Mesenchymal stem cell (in vitro differentiated cells and primary cell): ENCODE measurements around the gene P3H4.

Experiments used
- DNase-seq: peaks from one replicate; pipeline ENCODE4 v3.0.0-alpha.2; 2013
- H2AFZ ChIP-seq: one replicate; pipeline ENCODE4 v1.6.1; 2013; ENCODE audit warnings: low read depth, mild to moderate bottlenecking, control low read depth, inconsistent platforms, low read length, moderate library complexity
- H2AK5ac ChIP-seq: 2 replicates; pipeline ENCODE4 v1.6.1; 2013; ENCODE audit warnings: low read length, moderate library complexity, mild to moderate bottlenecking, inconsistent platforms; ENCODE audit not compliant: severe bottlenecking
- H2BK120ac ChIP-seq: one replicate; pipeline ENCODE4 v1.6.1; 2013; ENCODE audit warnings: low read depth, mild to moderate bottlenecking, inconsistent platforms, low read length, moderate library complexity
- H2BK12ac ChIP-seq, 2 experiments: one replicate each; pipeline ENCODE4 v1.6.1; 2013; ENCODE audit warnings: inconsistent platforms in 2 of 2, low read length in 2 of 2, mild to moderate bottlenecking in 2 of 2, moderate library complexity in 2 of 2, control low read depth in 1 of 2
- H2BK15ac ChIP-seq: one replicate; pipeline ENCODE4 v1.6.1; 2013; ENCODE audit warnings: mild to moderate bottlenecking, low read depth, inconsistent platforms; ENCODE audit not compliant: poor library complexity, severe bottlenecking
- H2BK5ac ChIP-seq: 2 replicates; pipeline ENCODE4 v1.6.1; 2013; ENCODE audit warnings: low read depth, mild to moderate bottlenecking, low read length, control low read depth, inconsistent platforms; ENCODE audit not compliant: poor library complexity, severe bottlenecking
- H3K14ac ChIP-seq, 2 experiments: one replicate each; pipeline ENCODE4 v1.6.1; 2013; ENCODE audit warnings: inconsistent platforms in 2 of 2, low read length in 2 of 2, control low read depth in 1 of 2, mild to moderate bottlenecking in 1 of 2, moderate library complexity in 1 of 2
- H3K18ac ChIP-seq, 2 experiments: one replicate each; pipeline ENCODE4 v1.6.1; 2013; ENCODE audit warnings: inconsistent platforms in 2 of 2, low read length in 2 of 2, control low read depth in 1 of 2, low read depth in 1 of 2, mild to moderate bottlenecking in 1 of 2
- H3K23ac ChIP-seq, 2 experiments: one replicate each; pipeline ENCODE4 v1.6.1; 2013; ENCODE audit warnings: inconsistent platforms in 2 of 2, low read length in 2 of 2, mild to moderate bottlenecking in 2 of 2, moderate library complexity in 2 of 2, control low read depth in 1 of 2
- H3K27ac ChIP-seq: 2 replicates; pipeline ENCODE4 v1.5.1; 2013; ENCODE audit warnings: mild to moderate bottlenecking, moderate library complexity, low read length, control low read depth, inconsistent platforms; ENCODE audit not compliant: poor library complexity, severe bottlenecking
- H3K27me3 ChIP-seq, 2 experiments: 2 replicates each; pipeline versions ENCODE4 v1.6.1 to v1.7.0; 2013; ENCODE audit warnings: low read length in 2 of 2, mild to moderate bottlenecking in 2 of 2, moderate library complexity in 2 of 2, control low read depth in 1 of 2, inconsistent platforms in 1 of 2; ENCODE audit not compliant: control insufficient read depth in 1 of 2, insufficient read depth in 1 of 2
- H3K36me3 ChIP-seq, 2 experiments: 2 replicates each; pipeline versions ENCODE4 v1.6.1 to v1.7.0; 2013; ENCODE audit warnings: low read length in 2 of 2, control low read depth in 1 of 2, inconsistent platforms in 1 of 2, low read depth in 1 of 2, mild to moderate bottlenecking in 1 of 2; ENCODE audit not compliant: insufficient read depth in 2 of 2, control insufficient read depth in 1 of 2
- H3K4ac ChIP-seq, 2 experiments: one replicate each; pipeline ENCODE4 v1.6.1; 2013; ENCODE audit warnings: inconsistent platforms in 2 of 2, low read length in 2 of 2, mild to moderate bottlenecking in 2 of 2, moderate library complexity in 2 of 2, control low read depth in 1 of 2, low read depth in 1 of 2
- H3K4me1 ChIP-seq: 2 replicates; pipeline ENCODE4 v1.6.1; 2013; ENCODE audit warnings: low read depth, low read length, control low read depth; ENCODE audit not compliant: control insufficient read depth, insufficient read depth
- H3K4me2 ChIP-seq: 2 replicates; pipeline ENCODE4 v1.6.1; 2013; ENCODE audit warnings: low read length, mild to moderate bottlenecking, inconsistent platforms; ENCODE audit not compliant: poor library complexity, severe bottlenecking
- H3K4me3 ChIP-seq, 2 experiments: 2 replicates each; pipeline versions ENCODE4 v1.5.1 to v1.7.0; 2013; ENCODE audit warnings: low read length in 2 of 2, mild to moderate bottlenecking in 2 of 2, control low read depth in 1 of 2, low read depth in 1 of 2; ENCODE audit not compliant: insufficient read depth in 1 of 2
- H3K79me1 ChIP-seq: replicated peaks from 2 replicates; pipeline ENCODE4 v1.6.1; 2013; ENCODE audit warnings: mild to moderate bottlenecking, control low read depth, low read length, inconsistent platforms; ENCODE audit not compliant: poor library complexity, severe bottlenecking
- H3K9ac ChIP-seq: 2 replicates; pipeline ENCODE4 v1.7.0; 2013; ENCODE audit warnings: mild to moderate bottlenecking, low read length, moderate library complexity
- H3K9me3 ChIP-seq: 2 replicates; pipeline ENCODE4 v1.7.0; 2013; ENCODE audit warnings: mild to moderate bottlenecking, low read length; ENCODE audit not compliant: control insufficient read depth
- H4K8ac ChIP-seq: one replicate; pipeline ENCODE4 v1.6.1; 2013; ENCODE audit warnings: inconsistent platforms, mild to moderate bottlenecking, low read length, moderate library complexity
- H4K91ac ChIP-seq: one replicate; pipeline ENCODE4 v1.6.1; 2013; ENCODE audit warnings: mild to moderate bottlenecking, low read length, inconsistent platforms
- WGBS: methylation state at CpG from one replicate; pipeline ENCODE4 v1.1.7; 2013; ENCODE audit warnings: mixed read lengths; 5-methylcytosine and 5-hydroxymethylcytosine counted together

The P3H4 gene

GRCh38 chr17:41785859-41786226, 25.9 kb downstream of the P3H4 start:
- under 1% methylated on average over 22 of the region's 22 CpGs for WGBS
- no peak overlapping the region for H2AFZ ChIP-seq

GRCh38 chr17:41785091-41785858, 26.5 kb downstream of the P3H4 start:
- peak overlapping the region; percentile 88 for H3K27ac ChIP-seq
- H3K9me3 ChIP-seq, result no peaks in the 10 kb centered on the region
- H2BK15ac ChIP-seq, result peak overlapping the region; percentile 91
- H3K4me3 ChIP-seq, result peak overlapping the region; percentile 71 to 96
- H3K79me1 ChIP-seq, result no peaks in the 10 kb centered on the region
- peaks cover 0 to 39% of the 10 kb centered on the region in 2 experiments for H3K27me3 ChIP-seq
- H3K23ac ChIP-seq, result peak overlapping the region in 1 of 2 experiments; percentile 81
- H3K36me3 ChIP-seq, result peaks cover 0 to 26% of the 10 kb centered on the region in 2 experiments
- peak overlapping the region; percentile 94 for H2AK5ac ChIP-seq
- H2AFZ ChIP-seq, result no peak overlapping the region
- H2BK120ac ChIP-seq, result peak overlapping the region; percentile 71
- H3K18ac ChIP-seq, result peak overlapping the region; percentile 82 to 96
- H3K14ac ChIP-seq, result peak overlapping the region in 1 of 2 experiments; percentile 95
- H4K8ac ChIP-seq, result peak overlapping the region; percentile 79
- peak overlapping the region; percentile 90 for H2BK5ac ChIP-seq
- peak overlapping the region; percentile 87 for H3K4me2 ChIP-seq
- H3K4me1 ChIP-seq, result peaks cover 24% of the 10 kb centered on the region
- peak overlapping the region; percentile 46 to 98 for H3K4ac ChIP-seq
- H2BK12ac ChIP-seq, result no peak overlapping the region
- peak; percentile 54 for DNase-seq
- peak overlapping the region; percentile 36 for H3K9ac ChIP-seq
- WGBS, result 0% methylated on average over 10 of the region's 13 CpGs
- peak overlapping the region; percentile 79 for H4K91ac ChIP-seq

More at GRCh38 chr17:41785859-41786226, 25.9 kb downstream of the P3H4 start:
- Histone ChIP-seq H3K4ac (peak overlapping the region; percentile 61 to 98), H4K91ac (peak overlapping the region; percentile 79), H2AK5ac (peak overlapping the region; percentile 94), H3K18ac (peak overlapping the region; percentile 78 to 96), H3K4me3 (peak overlapping the region; percentile 71 to 96), H3K27me3 (peaks cover 0 to 39% of the 10 kb centered on the region in 2 experiments), H2BK5ac (peak overlapping the region; percentile 89), H3K9ac (peak overlapping the region; percentile 36), H3K36me3 (peaks cover 0 to 25% of the 10 kb centered on the region in 2 experiments), H3K79me1 (no peaks in the 10 kb centered on the region), H2BK15ac (peak overlapping the region; percentile 91), H3K23ac (peak overlapping the region in 1 of 2 experiments; percentile 81), H2BK12ac (peak overlapping the region in 1 of 2 experiments; percentile 75), H3K14ac (peak overlapping the region in 1 of 2 experiments; percentile 95), H3K4me1 (peaks cover 24% of the 10 kb centered on the region), H4K8ac (peak overlapping the region; percentile 79), H3K9me3 (no peaks in the 10 kb centered on the region), H3K4me2 (peak overlapping the region; percentile 87), H3K27ac (peak overlapping the region; percentile 88), H2BK120ac (peak overlapping the region; percentile 64)
- no peak for DNase-seq

GRCh38 chr17:41784207-41784744, 27.5 kb downstream of the P3H4 start:
- WGBS, result 10% methylated on average over 4 of the region's 6 CpGs

GRCh38 chr17:41782142-41782541, 29.6 kb downstream of the P3H4 start:
- Histone ChIP-seq H3K9me3 (no peaks in the 10 kb centered on the region), H2BK5ac (no peak overlapping the region), H3K4me2 (peak overlapping the region; percentile 3), H4K91ac (no peak overlapping the region), H3K4me3 (no peak overlapping the region), H3K79me1 (no peaks in the 10 kb centered on the region), H3K27me3 (peaks cover 0 to 23% of the 10 kb centered on the region in 2 experiments), H3K27ac (peak overlapping the region; percentile 47), H2AFZ (no peak overlapping the region), H4K8ac (no peak overlapping the region), H3K4me1 (peaks cover 43% of the 10 kb centered on the region), H2BK15ac (no peak overlapping the region), H3K14ac (no peak overlapping the region), H3K36me3 (peaks cover 0 to 32% of the 10 kb centered on the region in 2 experiments), H3K4ac (no peak overlapping the region), H3K18ac (peak overlapping the region in 1 of 2 experiments; percentile 46), H3K9ac (no peak overlapping the region), H2BK12ac (peak overlapping the region in 1 of 2 experiments; percentile 37), H3K23ac (no peak overlapping the region), H2BK120ac (peak overlapping the region; percentile 9), H2AK5ac (peak overlapping the region; percentile 11)
- 97% methylated on average over 4 of the region's 4 CpGs for WGBS
- no peak for DNase-seq

More at GRCh38 chr17:41784207-41784744, 27.5 kb downstream of the P3H4 start:
- Histone ChIP-seq H3K36me3 (peaks cover 0 to 32% of the 10 kb centered on the region in 2 experiments), H3K9ac (no peak overlapping the region), H3K4me2 (peak overlapping the region; percentile 87), H3K4me1 (peaks cover 31% of the 10 kb centered on the region), H3K79me1 (no peaks in the 10 kb centered on the region), H3K18ac (peak overlapping the region in 1 of 2 experiments; percentile 16), H3K9me3 (no peaks in the 10 kb centered on the region), H3K4me3 (peak overlapping the region in 1 of 2 experiments; percentile 96), H2BK5ac (peak overlapping the region; percentile 90), H2BK120ac (peak overlapping the region; percentile 71), H2AFZ (no peak overlapping the region), H4K91ac (no peak overlapping the region), H3K23ac (no peak overlapping the region), H2BK15ac (no peak overlapping the region), H3K14ac (no peak overlapping the region), H3K4ac (no peak overlapping the region), H2AK5ac (peak overlapping the region; percentile 86), H4K8ac (no peak overlapping the region), H2BK12ac (no peak overlapping the region), H3K27me3 (peaks cover 0 to 33% of the 10 kb centered on the region in 2 experiments), H3K27ac (peak overlapping the region; percentile 88)
- peak; percentile 60 for DNase-seq
